HG03045 (cell line): ENCODE data around the gene BAIAP3.
"Not testable (repeated sequence)": the region's sequence is repeated elsewhere in the genome, so short reads cannot be mapped to it uniquely, and the experiment has no call there.

Source experiments
- ATAC-seq: cut with Tn5 transposase; IDR thresholded peaks from one replicate; pipeline ENCODE4 v1.9.1; 2021; ENCODE audit warnings: mild to moderate bottlenecking, moderate library complexity; ENCODE audit not compliant: unreplicated experiment

The BAIAP3 gene

GRCh38 chr16:1315081-1316032 lies 18.1 kb upstream of the BAIAP3 start:
- ATAC-seq, result no peak

GRCh38 chr16:1316033-1316405 lies 17.4 kb upstream of the BAIAP3 start:
- ATAC-seq, result no peak

GRCh38 chr16:1317479-1318267 lies 15.8 kb upstream of the BAIAP3 start:
- no peak for ATAC-seq

- ATAC-seq, result no peak
Observed at GRCh38 chr16:1318268-1318545, 15.2 kb upstream of the BAIAP3 start.

GRCh38 chr16:1319041-1319440 lies 14.4 kb upstream of the BAIAP3 start:
- no peak for ATAC-seq

GRCh38 chr16:1320097-1320496 lies 13.3 kb upstream of the BAIAP3 start:
- no peak for ATAC-seq

GRCh38 chr16:1320658-1321240 lies 12.7 kb upstream of the BAIAP3 start:
- ATAC-seq, result no peak

- no peak for ATAC-seq
Observed at GRCh38 chr16:1322407-1322806, 11.0 kb upstream of the BAIAP3 start.

GRCh38 chr16:1323296-1324239 lies 9.9 kb upstream of the BAIAP3 start:
- ATAC-seq, result no peak

- ATAC-seq, result no peak
Observed at GRCh38 chr16:1324286-1324826, 9.1 kb upstream of the BAIAP3 start.

GRCh38 chr16:1325261-1325660 lies 8.2 kb upstream of the BAIAP3 start:
- no peak for ATAC-seq

- ATAC-seq, result no peak
Observed at GRCh38 chr16:1325673-1326371, 7.6 kb upstream of the BAIAP3 start.

GRCh38 chr16:1326391-1326790 lies 7.1 kb upstream of the BAIAP3 start:
- no peak for ATAC-seq

- ATAC-seq, result no peak
Observed at GRCh38 chr16:1326946-1327618, 6.4 kb upstream of the BAIAP3 start.

- no peak for ATAC-seq
Observed at GRCh38 chr16:1327619-1327947, 5.9 kb upstream of the BAIAP3 start.

GRCh38 chr16:1328136-1328535 lies 5.3 kb upstream of the BAIAP3 start:
- not testable (repeated sequence) for ATAC-seq

- ATAC-seq, result not testable (repeated sequence)
Observed at GRCh38 chr16:1328961-1329360, 4.5 kb upstream of the BAIAP3 start.

GRCh38 chr16:1330260-1330914 lies 3.1 kb upstream of the BAIAP3 start:
- no peak for ATAC-seq
